Neuronal stem cell (in vitro differentiated cells): Measurements from ENCODE around the gene POLR2A.
"Not testable (repeated sequence)": the region's sequence is repeated elsewhere in the genome, so short reads cannot be mapped to it uniquely, and the experiment has no call there.

ENCODE experiments used
- DNase-seq: peaks from one replicate; pipeline ENCODE4 v3.0.0-alpha.2; 2013; ENCODE audit warnings: low spot score
- H2AFZ ChIP-seq: one replicate; pipeline ENCODE4 v1.6.1; 2013; ENCODE audit warnings: mild to moderate bottlenecking, low read length, inconsistent platforms
- H2AK5ac ChIP-seq: 2 replicates; pipeline ENCODE4 v1.6.1; 2013; ENCODE audit warnings: low read depth, mild to moderate bottlenecking, inconsistent platforms, low read length, moderate library complexity, mixed read lengths
- H2BK120ac ChIP-seq: 2 replicates; pipeline ENCODE4 v1.6.1; 2013; ENCODE audit warnings: low read depth, mild to moderate bottlenecking, inconsistent platforms, low read length, moderate library complexity, mixed read lengths
- H2BK12ac ChIP-seq: one replicate; pipeline ENCODE4 v1.6.1; 2013; ENCODE audit warnings: low read length, inconsistent platforms
- H2BK15ac ChIP-seq: 2 replicates; pipeline ENCODE4 v1.6.1; 2013; ENCODE audit warnings: mild to moderate bottlenecking, low read length, inconsistent platforms, mixed read lengths
- H2BK5ac ChIP-seq: one replicate; pipeline ENCODE4 v1.6.1; 2013; ENCODE audit warnings: inconsistent platforms, mild to moderate bottlenecking, low read length, moderate library complexity
- H3K14ac ChIP-seq: one replicate; pipeline ENCODE4 v1.6.1; 2013; ENCODE audit warnings: low read length, inconsistent platforms
- H3K18ac ChIP-seq: 2 replicates; pipeline ENCODE4 v1.6.1; 2013; ENCODE audit warnings: low read length, inconsistent platforms
- H3K23ac ChIP-seq: 2 replicates; pipeline ENCODE4 v1.6.1; 2013; ENCODE audit warnings: low read depth, mild to moderate bottlenecking, mixed read lengths, low read length, inconsistent platforms; ENCODE audit not compliant: poor library complexity
- H3K27ac ChIP-seq: replicated peaks from 3 replicates; pipeline ENCODE4 v1.5.1; 2013; ENCODE audit warnings: low read length, inconsistent platforms
- H3K27me3 ChIP-seq, 3 experiments: 2 replicates each; pipeline ENCODE4 v1.6.1; 2013; ENCODE audit warnings: low read length in 3 of 3, mild to moderate bottlenecking in 2 of 3, inconsistent platforms in 1 of 3, low read depth in 1 of 3, mixed read lengths in 1 of 3, moderate library complexity in 1 of 3; ENCODE audit not compliant: control insufficient read depth in 3 of 3, insufficient read depth in 3 of 3
- H3K36me3 ChIP-seq, 2 donors: replicated peaks in 1 of 2; 2 replicates each; pipeline ENCODE4 v1.6.1; 2013; ENCODE audit warnings: low read length in 2 of 2; ENCODE audit not compliant: control insufficient read depth in 2 of 2, insufficient read depth in 2 of 2
- H3K4ac ChIP-seq: 2 replicates; pipeline ENCODE4 v1.6.1; 2013; ENCODE audit warnings: inconsistent platforms, mild to moderate bottlenecking, low read length, moderate library complexity
- H3K4me1 ChIP-seq, 2 donors: 1 replicate in 1 of 2; 2 replicates in 1 of 2; pipeline ENCODE4 v1.6.1; 2013; ENCODE audit warnings: low read length in 2 of 2, low read depth in 1 of 2; ENCODE audit not compliant: control insufficient read depth in 2 of 2, insufficient read depth in 1 of 2
- H3K4me2 ChIP-seq: one replicate; pipeline ENCODE4 v1.6.1; 2013; ENCODE audit warnings: mild to moderate bottlenecking, low read length, inconsistent platforms; ENCODE audit not compliant: insufficient read depth, poor library complexity, severe bottlenecking
- H3K4me3 ChIP-seq, 2 donors: 2 replicates each; pipeline ENCODE4 v1.5.1; 2013; ENCODE audit warnings: low read length in 2 of 2, mild to moderate bottlenecking in 2 of 2, inconsistent platforms in 1 of 2, moderate library complexity in 1 of 2
- H3K79me1 ChIP-seq: one replicate; pipeline ENCODE4 v1.6.1; 2013; ENCODE audit warnings: low read depth, mild to moderate bottlenecking, inconsistent platforms, low read length, moderate library complexity
- H3K9ac ChIP-seq: one replicate; pipeline ENCODE4 v1.6.1; 2013; ENCODE audit warnings: mild to moderate bottlenecking, low read depth, low read length, inconsistent platforms; ENCODE audit not compliant: poor library complexity
- H3K9me3 ChIP-seq, 2 donors: replicated peaks in 1 of 2; 2 replicates each; pipeline versions ENCODE3 to v1.6.1; 2013; ENCODE audit warnings: low read length in 2 of 2, mild to moderate bottlenecking in 2 of 2, inconsistent platforms in 1 of 2, low read depth in 1 of 2, mixed read lengths in 1 of 2, moderate library complexity in 1 of 2; ENCODE audit not compliant: control insufficient read depth in 2 of 2, insufficient read depth in 1 of 2
- H4K8ac ChIP-seq: one replicate; pipeline ENCODE4 v1.6.1; 2013; ENCODE audit warnings: low read depth, mild to moderate bottlenecking, inconsistent platforms, low read length, moderate library complexity
- H4K91ac ChIP-seq: one replicate; pipeline ENCODE4 v1.6.1; 2013; ENCODE audit warnings: low read length, low read depth, mild to moderate bottlenecking, inconsistent platforms; ENCODE audit not compliant: poor library complexity
- WGBS, 2 donors: extraction: QIAGEN DNeasy Blood & Tissue Kit; methylation state at CpG; one replicate each; pipeline ENCODE4 v1.1.7; 2013; ENCODE audit warnings: missing lambda C conversion rate in 2 of 2, mixed read lengths in 1 of 2; ENCODE audit not compliant: insufficient read length in 2 of 2, insufficient replicate concordance in 1 of 2; ENCODE audit errors: extremely low coverage in 2 of 2; 5-methylcytosine and 5-hydroxymethylcytosine counted together

The POLR2A gene

DNA sequence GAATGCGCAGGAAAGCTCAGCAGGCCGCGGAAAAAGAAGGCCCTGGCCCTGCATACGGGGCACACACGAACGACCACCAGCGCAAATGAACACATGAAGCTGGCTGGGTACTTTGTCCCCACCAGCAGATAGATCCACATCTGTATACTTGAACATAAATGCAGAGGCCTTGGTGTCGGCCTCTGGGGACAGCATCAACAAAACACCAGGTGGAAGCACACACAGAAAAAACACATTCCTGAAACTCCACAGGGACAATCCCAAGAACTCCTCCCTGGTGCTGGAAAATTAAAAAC is 4.1 kb upstream of the POLR2A start:
- no peak overlapping the region for H3K23ac ChIP-seq
- H3K27ac ChIP-seq: peak overlapping the region; percentile 26
- peak overlapping the region; percentile 88 for H2AFZ ChIP-seq
- peak overlapping the region; percentile 72 for H2BK15ac ChIP-seq
- peak overlapping the region; percentile 10 for H2BK120ac ChIP-seq
- H3K79me1 ChIP-seq: peaks cover 12% of the 10 kb centered on the region
- DNase-seq: no peak
- peak overlapping the region; percentile 95 for H2AK5ac ChIP-seq
- no peak overlapping the region for H4K8ac ChIP-seq
- peaks cover 0 to 3% of the 10 kb centered on the region in 2 donors for H3K36me3 ChIP-seq
- no CpG with 5 or more reads among the region's 8 CpGs for WGBS, 2 donors
- no peak overlapping the region for H2BK5ac ChIP-seq
- H3K14ac ChIP-seq: peak overlapping the region; percentile 94
- peak overlapping the region; percentile 78 to 92 for H3K4me3 ChIP-seq
- no peak overlapping the region for H4K91ac ChIP-seq
- peaks cover 26 to 28% of the 10 kb centered on the region in 2 donors for H3K4me1 ChIP-seq
- H3K4me2 ChIP-seq: peak overlapping the region; percentile 77
- H3K4ac ChIP-seq: no peak overlapping the region
- no peaks in the 10 kb centered on the region for H3K9me3 ChIP-seq
- no peak overlapping the region for H2BK12ac ChIP-seq
- H3K18ac ChIP-seq: peak overlapping the region; percentile 95
- H3K27me3 ChIP-seq: no peaks in the 10 kb centered on the region
- H3K9ac ChIP-seq: peak overlapping the region; percentile 99

DNA sequence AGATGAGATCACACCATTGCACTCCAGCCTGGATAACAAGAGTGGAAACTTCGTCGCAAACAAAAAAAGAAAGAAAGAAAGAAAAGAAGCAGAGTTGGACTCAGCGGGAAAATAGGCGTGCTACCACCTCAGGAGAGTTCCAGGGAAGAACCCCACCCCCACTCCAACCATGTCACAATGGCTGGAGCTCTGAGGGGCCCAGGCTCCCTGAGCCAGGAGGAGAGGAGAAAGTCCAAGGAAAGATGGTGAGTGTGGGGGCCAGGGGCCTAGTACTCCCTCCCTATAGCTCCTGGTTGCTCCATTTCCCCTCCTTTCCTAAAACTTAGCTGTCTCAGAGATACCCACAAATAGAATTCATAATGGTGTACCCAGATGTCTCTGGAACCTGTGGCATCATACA is 2.9 kb upstream of the POLR2A start, which contains the start of gene SLC35G6:
SLC35G6 (plus strand) TSS at position 172 of the 400 bp plus-strand sequence; CDS start at position 243, 71 bp downstream.
- not testable (repeated sequence) for H2BK12ac ChIP-seq, H3K18ac ChIP-seq, H3K9me3 ChIP-seq, H3K36me3 ChIP-seq, H4K8ac ChIP-seq, H3K9ac ChIP-seq, H3K79me1 ChIP-seq, H2BK120ac ChIP-seq, DNase-seq, H3K27ac ChIP-seq, H3K27me3 ChIP-seq, H3K14ac ChIP-seq, H4K91ac ChIP-seq
- Histone ChIP-seq H3K4ac (peak within 1 kb of the TSS; percentile 46), H3K4me3 (peak within 1 kb of the TSS in 1 of 2 donors; percentile 92), H3K23ac (peak within 1 kb of the TSS; percentile 25), H3K4me1 (peaks cover 28 to 34% of the 10 kb centered on the region in 2 donors), H2BK5ac (peak within 1 kb of the TSS; percentile 43), H2AFZ (peak within 1 kb of the TSS; percentile 88), H2AK5ac (peak within 1 kb of the TSS; percentile 60), H3K4me2 (peak within 1 kb of the TSS; percentile 77), H2BK15ac (peak within 1 kb of the TSS; percentile 40)
- WGBS, 2 donors: no CpG with 5 or more reads among the region's 4 CpGs

DNA sequence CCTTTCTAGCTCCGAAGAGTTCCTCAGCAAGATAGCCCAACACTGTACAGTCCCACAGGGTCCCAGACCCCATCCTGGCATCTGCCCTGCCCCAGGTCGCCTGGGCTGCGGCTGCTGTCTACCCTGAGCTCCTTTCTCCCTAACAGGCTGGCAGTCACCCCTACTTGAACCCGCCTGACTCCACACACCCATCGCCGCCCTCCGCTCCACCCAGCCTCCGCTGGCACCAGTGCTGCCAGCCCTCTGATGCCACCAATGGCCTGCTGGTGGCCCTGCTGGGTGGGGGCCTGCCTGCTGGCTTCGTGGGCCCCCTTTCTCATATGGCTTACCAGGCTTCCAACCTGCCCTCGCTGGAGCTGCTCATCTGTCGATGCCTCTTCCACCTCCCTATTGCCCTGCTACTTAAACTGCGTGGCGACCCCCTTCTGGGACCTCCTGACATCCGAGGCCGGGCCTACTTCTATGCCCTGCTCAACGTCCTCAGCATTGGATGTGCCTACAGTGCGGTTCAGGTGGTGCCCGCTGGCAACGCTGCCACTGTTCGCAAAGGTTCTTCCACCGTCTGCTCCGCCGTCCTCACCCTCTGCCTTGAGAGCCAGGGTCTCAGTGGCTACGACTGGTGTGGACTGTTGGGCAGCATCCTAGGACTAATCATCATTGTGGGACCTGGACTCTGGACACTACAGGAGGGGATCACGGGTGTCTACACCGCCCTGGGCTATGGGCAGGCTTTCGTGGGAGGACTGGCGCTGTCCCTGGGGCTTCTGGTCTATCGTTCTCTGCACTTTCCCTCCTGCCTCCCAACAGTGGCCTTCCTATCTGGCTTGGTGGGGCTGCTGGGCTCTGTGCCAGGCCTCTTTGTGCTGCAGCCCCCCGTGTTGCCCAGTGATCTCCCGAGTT is 2.1 kb upstream of the POLR2A start:
- no CpG with 5 or more reads among the region's 31 CpGs for WGBS, 2 donors
- not testable (repeated sequence) for H3K18ac ChIP-seq, H2BK120ac ChIP-seq, H3K27ac ChIP-seq, H3K9ac ChIP-seq, DNase-seq, H4K8ac ChIP-seq, H3K9me3 ChIP-seq, H3K14ac ChIP-seq, H3K4me2 ChIP-seq, H2AFZ ChIP-seq, H2BK12ac ChIP-seq, H3K79me1 ChIP-seq, H3K27me3 ChIP-seq
- peak overlapping the region; percentile 80 for H3K23ac ChIP-seq
- H3K36me3 ChIP-seq: peaks cover 0 to 15% of the 10 kb centered on the region in 2 donors
- H2AK5ac ChIP-seq: peak overlapping the region; percentile 60
- peak overlapping the region; percentile 62 for H2BK15ac ChIP-seq
- peak overlapping the region; percentile 22 for H4K91ac ChIP-seq
- peak overlapping the region; percentile 43 for H2BK5ac ChIP-seq
- H3K4ac ChIP-seq: peak overlapping the region; percentile 46
- H3K4me3 ChIP-seq: peak overlapping the region in 1 of 2 donors; percentile 68
- H3K4me1 ChIP-seq: peaks cover 28 to 36% of the 10 kb centered on the region in 2 donors

DNA sequence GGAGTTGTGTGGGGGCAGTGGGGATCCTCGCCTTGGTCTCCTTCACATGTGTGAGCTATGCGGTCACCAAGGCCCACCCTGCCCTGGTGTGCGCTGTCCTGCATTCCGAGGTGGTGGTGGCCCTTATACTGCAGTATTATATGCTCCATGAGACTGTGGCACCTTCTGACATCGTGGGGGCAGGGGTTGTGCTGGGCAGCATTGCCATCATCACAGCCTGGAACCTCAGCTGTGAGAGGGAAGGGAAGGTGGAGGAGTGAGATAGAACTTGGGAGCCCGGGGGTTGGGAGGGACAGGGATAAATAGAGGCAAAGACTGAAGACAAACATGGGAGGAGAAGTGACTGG is 1.5 kb upstream of the POLR2A start:
- H2AK5ac ChIP-seq: peak overlapping the region; percentile 53
- H3K9me3 ChIP-seq, H3K9ac ChIP-seq, H2BK120ac ChIP-seq, H3K27me3 ChIP-seq, H3K18ac ChIP-seq, H3K14ac ChIP-seq, H3K4ac ChIP-seq, DNase-seq, H2BK12ac ChIP-seq, H3K4me2 ChIP-seq, H3K79me1 ChIP-seq: not testable (repeated sequence)
- peak overlapping the region in 1 of 2 donors; percentile 68 for H3K4me3 ChIP-seq
- peak overlapping the region; percentile 62 for H2BK15ac ChIP-seq
- peak overlapping the region; percentile 97 for H3K27ac ChIP-seq
- peaks cover 25 to 31% of the 10 kb centered on the region in 2 donors for H3K4me1 ChIP-seq
- H4K91ac ChIP-seq: peak overlapping the region; percentile 46
- peak overlapping the region; percentile 14 for H2BK5ac ChIP-seq
- H3K36me3 ChIP-seq: peaks cover 0 to 21% of the 10 kb centered on the region in 2 donors
- peak overlapping the region; percentile 96 for H2AFZ ChIP-seq
- peak overlapping the region; percentile 80 for H3K23ac ChIP-seq
- peak overlapping the region; percentile 72 for H4K8ac ChIP-seq
- WGBS, 2 donors: no CpG with 5 or more reads among the region's 6 CpGs
